Liver (tissue), 9 donors: ENCODE data around the gene TACSTD2. TPM values are rescaled to one million over a fixed set of nuclear protein-coding genes. Genes with fewer than 3 reads are reported as not detected.
A peak's percentile ranks its signal among the peaks of the same experiment; 100 is the strongest.

ENCODE experiments used
- DNase-seq: peaks from one replicate; pipeline ENCODE4 v3.0.0-alpha.2; 2017; ENCODE audit warnings: low spot score
- H3K27ac ChIP-seq, 2 donors: one replicate each; pipeline ENCODE4 v1.7.0; 2013; ENCODE audit warnings: inconsistent platforms in 2 of 2, low read length in 2 of 2, control low read depth in 1 of 2, low read depth in 1 of 2, mild to moderate bottlenecking in 1 of 2
- H3K27me3 ChIP-seq, 4 donors: one replicate each; pipeline versions ENCODE4 v1.6.1 to v1.7.0; 2013; ENCODE audit warnings: low read length in 3 of 4, inconsistent platforms in 1 of 4, mild to moderate bottlenecking in 1 of 4, moderate library complexity in 1 of 4; ENCODE audit not compliant: control insufficient read depth in 4 of 4, insufficient read depth in 4 of 4
- H3K36me3 ChIP-seq, 4 donors: one replicate each; pipeline versions ENCODE4 v1.6.1 to v1.7.0; 2013; ENCODE audit warnings: low read length in 3 of 4, mild to moderate bottlenecking in 3 of 4, low read depth in 1 of 4, moderate library complexity in 1 of 4; ENCODE audit not compliant: control insufficient read depth in 4 of 4, insufficient read depth in 3 of 4
- H3K4me1 ChIP-seq, 4 donors: one replicate each; pipeline versions ENCODE4 v1.6.1 to v1.7.0; 2013; ENCODE audit warnings: low read length in 3 of 4, mild to moderate bottlenecking in 3 of 4, moderate library complexity in 1 of 4; ENCODE audit not compliant: control insufficient read depth in 4 of 4, insufficient read depth in 4 of 4
- H3K4me3 ChIP-seq, 3 donors: one replicate each; pipeline versions ENCODE4 v1.6.1 to v1.7.0; 2013; ENCODE audit warnings: low read length in 3 of 3, control low read depth in 1 of 3, low read depth in 1 of 3, mild to moderate bottlenecking in 1 of 3
- H3K9ac ChIP-seq, 2 donors: one replicate each; pipeline ENCODE4 v1.7.0; 2013; ENCODE audit warnings: low read length in 2 of 2, mild to moderate bottlenecking in 2 of 2, moderate library complexity in 2 of 2, control low read depth in 1 of 2, low read depth in 1 of 2
- H3K9me3 ChIP-seq, 4 donors: one replicate each; pipeline versions ENCODE4 v1.6.1 to v1.7.0; 2013; ENCODE audit warnings: low read length in 3 of 4; ENCODE audit not compliant: control insufficient read depth in 4 of 4
- CTCF ChIP-seq: fragments of 150-350 bp; IDR thresholded peaks from 2 replicates; pipeline ENCODE4 v1.5.1; 2017; ENCODE audit warnings: improper control_type of control experiment, low read depth, low read length; ENCODE audit not compliant: missing input control
- EGR1 ChIP-seq, 2 donors: IDR thresholded peaks; 2 replicates each; pipeline ENCODE4 v1.6.1; 2016 to 2018; ENCODE audit warnings: antibody characterized with exemption in 2 of 2, low read depth in 2 of 2
- FOXA1 ChIP-seq: IDR thresholded peaks from 2 replicates; pipeline ENCODE4 v1.6.1; 2016; ENCODE audit warnings: antibody characterized with exemption
- GABPA ChIP-seq, 2 donors: IDR thresholded peaks in 1 of 2; conservative IDR thresholded peaks in 1 of 2; 2 replicates each; pipeline ENCODE4 v1.6.1; 2016; ENCODE audit warnings: antibody characterized with exemption in 2 of 2, mild to moderate bottlenecking in 1 of 2, moderate library complexity in 1 of 2
- HNF4A ChIP-seq, 2 donors: conservative IDR thresholded peaks; 2 replicates each; pipeline ENCODE4 v1.6.1; 2016; ENCODE audit warnings: antibody characterized with exemption in 2 of 2, mild to moderate bottlenecking in 2 of 2
- JUND ChIP-seq, 2 donors: IDR thresholded peaks; 2 replicates each; pipeline ENCODE4 v1.6.1; 2016; ENCODE audit warnings: antibody characterized with exemption in 2 of 2
- RAD21 ChIP-seq, 2 donors: IDR thresholded peaks; 2 replicates each; pipeline ENCODE4 v1.6.1; 2016; ENCODE audit warnings: antibody characterized with exemption in 2 of 2, mild to moderate bottlenecking in 2 of 2
- RXRA ChIP-seq, 2 donors: IDR thresholded peaks; 2 replicates each; pipeline ENCODE4 v1.6.1; 2017 to 2018; ENCODE audit warnings: antibody characterized with exemption in 2 of 2, mild to moderate bottlenecking in 1 of 2
- SP1 ChIP-seq: IDR thresholded peaks from 2 replicates; pipeline ENCODE4 v1.6.1; 2018; ENCODE audit warnings: antibody characterized with exemption, mild to moderate bottlenecking
- YY1 ChIP-seq: IDR thresholded peaks from 2 replicates; pipeline ENCODE4 v1.6.1; 2016; ENCODE audit warnings: antibody characterized with exemption, mild to moderate bottlenecking
- ZBTB33 ChIP-seq: IDR thresholded peaks from 2 replicates; pipeline ENCODE4 v1.6.1; 2016; ENCODE audit warnings: antibody characterized with exemption
- WGBS: extraction: QIAGEN DNeasy Blood & Tissue Kit; methylation state at CpG from one replicate; pipeline ENCODE4 v1.1.7; 2013; 5-methylcytosine and 5-hydroxymethylcytosine counted together
- polyA plus RNA-seq, 2 donors: library from polyadenylated mRNA; stranded (reverse) in 1 of 2; unstranded in 1 of 2; fragments of 200-250 nt in 1 of 2; fragments of >200 nt in 1 of 2; fragmentation: Nextera tagmentation in 1 of 2; extraction: Ambion mirVana in 1 of 2; gene quantifications; one replicate each; pipeline versions ENCODE4 v1.2.1 to v1.2.3, GENCODE V29; 2013 to 2015
- total RNA-seq, 2 donors: library from RNA; depleted of rRNA; stranded (reverse); fragments of >200 nt; gene quantifications; one replicate each; pipeline ENCODE4 v1.2.3, GENCODE V29; 2014
- TF ChIP-seq, protein P1 (sequence below): IDR thresholded peaks from 2 replicates; pipeline ENCODE4 v1.6.1; 2016; ENCODE audit warnings: antibody characterized with exemption
- TF ChIP-seq, protein P2 (sequence below): IDR thresholded peaks from 2 replicates; pipeline ENCODE4 v1.6.1; 2016; ENCODE audit warnings: antibody characterized with exemption
- TF ChIP-seq, protein P3 (sequence below): IDR thresholded peaks from 2 replicates; pipeline ENCODE4 v1.6.1; 2016; ENCODE audit warnings: antibody characterized with exemption, mild to moderate bottlenecking
- donor health status: healthy.
- donor health status: healthy.
- donor health status: healthy.
- donor health status: healthy.
- donor health status: healthy.

Gene TACSTD2
- total and polyA plus RNA-seq, 4 donors, result 0.61 to 1.5 (median 1.1) TPM

GRCh38 chr1:58581641-58582040 lies 4.6 kb upstream of the TACSTD2 start:
- DNase-seq, result no peak
- Histone ChIP-seq H3K4me1 (peaks cover 0 to 11% (median 4%) of the 10 kb centered on the region in 4 donors), H3K27me3 (peaks cover 0 to 19% (median 3%) of the 10 kb centered on the region in 4 donors), H3K9ac (no peak overlapping the region), H3K36me3 (no peaks in the 10 kb centered on the region), H3K27ac (no peak overlapping the region), H3K4me3 (no peak overlapping the region), H3K9me3 (no peaks in the 10 kb centered on the region)
- WGBS, result 91% methylated on average over 2 of the region's 2 CpGs
- TF ChIP-seq YY1 (no peak), EGR1 (IDR thresholded peaks at IDR 0.05; ENCODE audit: low read depth in 2 of 2) (no peak), SP1 (no peak), GABPA (IDR thresholded peaks at IDR 0.05 in 1 of 2, conservative IDR thresholded peaks at IDR 0.05 in 1 of 2) (no peak), FOXA1 (no peak), HNF4A (conservative IDR thresholded peaks at IDR 0.05) (no peak), RAD21 (IDR thresholded peaks at IDR 0.05) (no peak)
- TF ChIP-seq, protein P1, sequence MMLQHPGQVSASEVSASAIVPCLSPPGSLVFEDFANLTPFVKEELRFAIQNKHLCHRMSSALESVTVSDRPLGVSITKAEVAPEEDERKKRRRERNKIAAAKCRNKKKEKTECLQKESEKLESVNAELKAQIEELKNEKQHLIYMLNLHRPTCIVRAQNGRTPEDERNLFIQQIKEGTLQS, result no peak

DNA sequence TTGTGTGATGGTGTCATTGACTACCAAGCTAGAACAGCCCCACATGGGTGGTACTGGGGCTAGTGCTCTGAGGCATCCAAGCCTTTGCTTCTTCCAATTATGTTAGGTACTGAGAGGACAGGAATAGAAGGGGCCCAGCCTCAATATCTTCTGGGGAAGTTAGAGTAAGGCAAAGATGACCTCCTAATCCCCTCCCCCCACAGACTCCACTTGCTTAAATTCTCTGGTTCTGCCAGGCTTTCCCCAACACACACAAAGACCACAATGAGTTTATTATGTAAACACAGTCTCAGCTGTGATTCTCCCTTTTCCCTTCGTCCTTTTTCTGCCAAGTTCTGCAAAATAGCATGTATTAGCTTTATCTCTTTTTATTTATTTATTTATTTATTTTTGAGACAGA lies 3.1 kb upstream of the TACSTD2 start:
- peaks cover 0 to 17% (median 6%) of the 10 kb centered on the region in 4 donors for H3K4me1 ChIP-seq
- H3K36me3 ChIP-seq, result no peaks in the 10 kb centered on the region
- H3K4me3 ChIP-seq, result no peak overlapping the region
- peaks cover 0 to 16% (median 5%) of the 10 kb centered on the region in 4 donors for H3K27me3 ChIP-seq
- DNase-seq, result no peak
- no peaks in the 10 kb centered on the region for H3K9me3 ChIP-seq
- H3K27ac ChIP-seq, result no peak overlapping the region
- 45% methylated on average over 1 of the region's 1 CpG for WGBS
- TF ChIP-seq HNF4A (conservative IDR thresholded peaks at IDR 0.05), result no peak
- TF ChIP-seq JUND (IDR thresholded peaks at IDR 0.05), result no peak
- no peak for TF ChIP-seq FOXA1
- no peak for TF ChIP-seq EGR1 (IDR thresholded peaks at IDR 0.05; ENCODE audit: low read depth in 2 of 2)
- no peak for TF ChIP-seq RXRA (IDR thresholded peaks at IDR 0.05)
- TF ChIP-seq ZBTB33, result no peak
- no peak for TF ChIP-seq CTCF
- TF ChIP-seq SP1, result no peak
- TF ChIP-seq, protein P2, sequence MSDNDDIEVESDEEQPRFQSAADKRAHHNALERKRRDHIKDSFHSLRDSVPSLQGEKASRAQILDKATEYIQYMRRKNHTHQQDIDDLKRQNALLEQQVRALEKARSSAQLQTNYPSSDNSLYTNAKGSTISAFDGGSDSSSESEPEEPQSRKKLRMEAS, result no peak
- no peak for TF ChIP-seq RAD21 (IDR thresholded peaks at IDR 0.05)
- no peak for TF ChIP-seq GABPA (IDR thresholded peaks at IDR 0.05 in 1 of 2, conservative IDR thresholded peaks at IDR 0.05 in 1 of 2)
- H3K9ac ChIP-seq, result no peak overlapping the region

DNA sequence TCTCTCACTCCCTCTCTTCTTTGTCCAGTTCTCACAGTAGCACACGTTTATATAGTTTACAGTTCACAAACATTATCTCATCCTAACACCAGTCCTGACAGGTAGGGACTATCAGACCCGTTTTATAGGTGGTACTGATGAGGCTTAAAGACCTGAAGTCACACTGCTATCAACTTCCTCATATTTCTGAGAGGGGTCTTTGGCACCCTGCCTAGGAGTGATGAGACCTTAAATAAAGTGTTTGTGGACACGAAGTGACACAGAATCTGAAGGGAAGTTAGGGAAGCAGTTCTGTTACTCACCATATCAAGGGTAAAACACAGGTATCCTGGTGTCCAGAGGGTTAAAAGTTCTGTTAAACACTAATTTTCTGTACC lies 590 bp upstream of the TACSTD2 start:
- no peak overlapping the region for H3K9ac ChIP-seq
- TF ChIP-seq, protein P3, sequence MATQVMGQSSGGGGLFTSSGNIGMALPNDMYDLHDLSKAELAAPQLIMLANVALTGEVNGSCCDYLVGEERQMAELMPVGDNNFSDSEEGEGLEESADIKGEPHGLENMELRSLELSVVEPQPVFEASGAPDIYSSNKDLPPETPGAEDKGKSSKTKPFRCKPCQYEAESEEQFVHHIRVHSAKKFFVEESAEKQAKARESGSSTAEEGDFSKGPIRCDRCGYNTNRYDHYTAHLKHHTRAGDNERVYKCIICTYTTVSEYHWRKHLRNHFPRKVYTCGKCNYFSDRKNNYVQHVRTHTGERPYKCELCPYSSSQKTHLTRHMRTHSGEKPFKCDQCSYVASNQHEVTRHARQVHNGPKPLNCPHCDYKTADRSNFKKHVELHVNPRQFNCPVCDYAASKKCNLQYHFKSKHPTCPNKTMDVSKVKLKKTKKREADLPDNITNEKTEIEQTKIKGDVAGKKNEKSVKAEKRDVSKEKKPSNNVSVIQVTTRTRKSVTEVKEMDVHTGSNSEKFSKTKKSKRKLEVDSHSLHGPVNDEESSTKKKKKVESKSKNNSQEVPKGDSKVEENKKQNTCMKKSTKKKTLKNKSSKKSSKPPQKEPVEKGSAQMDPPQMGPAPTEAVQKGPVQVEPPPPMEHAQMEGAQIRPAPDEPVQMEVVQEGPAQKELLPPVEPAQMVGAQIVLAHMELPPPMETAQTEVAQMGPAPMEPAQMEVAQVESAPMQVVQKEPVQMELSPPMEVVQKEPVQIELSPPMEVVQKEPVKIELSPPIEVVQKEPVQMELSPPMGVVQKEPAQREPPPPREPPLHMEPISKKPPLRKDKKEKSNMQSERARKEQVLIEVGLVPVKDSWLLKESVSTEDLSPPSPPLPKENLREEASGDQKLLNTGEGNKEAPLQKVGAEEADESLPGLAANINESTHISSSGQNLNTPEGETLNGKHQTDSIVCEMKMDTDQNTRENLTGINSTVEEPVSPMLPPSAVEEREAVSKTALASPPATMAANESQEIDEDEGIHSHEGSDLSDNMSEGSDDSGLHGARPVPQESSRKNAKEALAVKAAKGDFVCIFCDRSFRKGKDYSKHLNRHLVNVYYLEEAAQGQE, result no peak
- TF ChIP-seq EGR1 (IDR thresholded peaks at IDR 0.05; ENCODE audit: low read depth in 2 of 2) (no peak), JUND (IDR thresholded peaks at IDR 0.05) (no peak), HNF4A (conservative IDR thresholded peaks at IDR 0.05) (no peak), RXRA (IDR thresholded peaks at IDR 0.05) (no peak), YY1 (no peak)
- peaks cover 2 to 16% (median 5%) of the 10 kb centered on the region in 4 donors for H3K27me3 ChIP-seq
- peaks cover 0 to 17% (median 6%) of the 10 kb centered on the region in 4 donors for H3K4me1 ChIP-seq
- H3K36me3 ChIP-seq, result no peaks in the 10 kb centered on the region
- no peak overlapping the region for H3K4me3 ChIP-seq
- DNase-seq, result no peak
- 15% methylated on average over 3 of the region's 3 CpGs for WGBS
- peak overlapping the region in 1 of 2 donors; percentile 11 for H3K27ac ChIP-seq
- H3K9me3 ChIP-seq, result no peaks in the 10 kb centered on the region
